PC-9 (cell line): ENCODE data around the gene CMTM4.

Source experiments
- CTCF ChIP-seq: fragments of 200-600 bp; sonication (generic); conservative IDR thresholded peaks from 2 replicates; pipeline ENCODE4 v1.6.1; 2017; ENCODE audit warnings: mixed run types, antibody characterized with exemption, mild to moderate bottlenecking, moderate library complexity
- EZH2 ChIP-seq: fragments of 200-600 bp; sonication (generic); IDR thresholded peaks from 2 replicates; pipeline ENCODE4 v1.8.0; 2017; ENCODE audit warnings: antibody characterized with exemption, low read depth

- no peak for TF ChIP-seq EZH2
- no peak for TF ChIP-seq CTCF
Measured at GRCh38 chr16:66618588-66619375, 77.8 kb downstream of the CMTM4 start.
